Lower lobe of right lung (tissue), 2 donors: ENCODE measurements around the gene REV3L. TPM values are rescaled to one million over a fixed set of nuclear protein-coding genes. Genes with fewer than 3 reads are reported as not detected.

ENCODE experiments used
- ATAC-seq, 2 donors: fragments of 200-7000 bp; cut with Tn5 transposase; one replicate each; pipeline ENCODE4 v1.9.1; 2020 to 2022; ENCODE audit warnings: mild to moderate bottlenecking in 2 of 2, moderate library complexity in 2 of 2
- DNase-seq: peaks from one replicate; pipeline ENCODE4 v3.0.0-alpha.2; 2020
- H3K27ac ChIP-seq: fragments of 200-600 bp; one replicate; pipeline ENCODE4 v1.8.0; 2022
- H3K27me3 ChIP-seq: fragments of 200-600 bp; one replicate; pipeline ENCODE4 v1.8.0; 2022; ENCODE audit warnings: low read depth
- H3K36me3 ChIP-seq: fragments of 200-600 bp; one replicate; pipeline ENCODE4 v1.8.0; 2022; ENCODE audit warnings: mild to moderate bottlenecking
- H3K4me1 ChIP-seq: fragments of 200-600 bp; one replicate; pipeline ENCODE4 v1.8.0; 2022
- H3K4me3 ChIP-seq: fragments of 200-600 bp; one replicate; pipeline ENCODE4 v1.8.0; 2022; ENCODE audit warnings: mild to moderate bottlenecking
- H3K9me3 ChIP-seq: fragments of 200-600 bp; one replicate; pipeline ENCODE4 v1.8.0; 2022
- intact Hi-C: fragments of 100-400 bp; cut with DNase I; formaldehyde crosslinking; loops from one replicate; pipeline ENCODE4 v1.11.0; 2022
- total RNA-seq: library from RNA; stranded (reverse); fragmentation: NEBNext Ultra II Directional; extraction: Animal tissue kit (Norgen Biotek cat#: 25700); gene quantifications from one replicate; pipeline ENCODE4 v1.2.1, GENCODE V29; 2021
- TF ChIP-seq, protein P1 (sequence below): fragments of 200-600 bp; IDR thresholded peaks from one replicate; pipeline ENCODE4 v1.8.0; 2022; ENCODE audit warnings: antibody characterized with exemption, mild to moderate bottlenecking
- donor health status: DM: no; HTN: yes; CAD: no; lungs with severe emphysema.

Gene REV3L
- total RNA-seq, 1 donor from 2014 or later: 30.3 TPM

DNA sequence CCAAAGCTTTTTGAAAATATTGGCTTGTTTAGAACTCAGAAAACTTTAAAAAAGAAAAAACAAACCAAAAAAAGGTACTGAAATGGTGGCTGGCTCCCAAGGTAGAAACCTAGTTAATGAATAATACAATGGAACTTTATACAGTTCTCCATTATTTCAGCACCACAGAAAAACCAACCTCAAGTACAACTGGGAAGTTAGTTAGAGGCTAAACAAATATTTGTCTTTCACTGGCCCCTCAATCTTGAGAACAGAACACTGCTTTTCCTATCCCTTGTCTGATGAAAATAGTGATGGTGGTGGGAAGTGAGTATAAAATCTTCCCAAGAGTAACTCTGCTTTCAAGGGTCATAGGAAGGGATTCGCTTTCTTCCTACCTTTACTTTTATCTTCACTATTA is 126.5 kb downstream of the REV3L start:
- H3K27me3 ChIP-seq: no peaks in the 10 kb centered on the region
- no peak overlapping the region for H3K27ac ChIP-seq
- H3K9me3 ChIP-seq: no peaks in the 10 kb centered on the region
- H3K4me3 ChIP-seq: no peak overlapping the region
- peaks cover 12% of the 10 kb centered on the region for H3K4me1 ChIP-seq
- DNase-seq (no peak), ATAC-seq (peak in 1 of 2 donors; percentile 74)
- intact Hi-C loops: no loop called here
- TF ChIP-seq, protein P1, sequence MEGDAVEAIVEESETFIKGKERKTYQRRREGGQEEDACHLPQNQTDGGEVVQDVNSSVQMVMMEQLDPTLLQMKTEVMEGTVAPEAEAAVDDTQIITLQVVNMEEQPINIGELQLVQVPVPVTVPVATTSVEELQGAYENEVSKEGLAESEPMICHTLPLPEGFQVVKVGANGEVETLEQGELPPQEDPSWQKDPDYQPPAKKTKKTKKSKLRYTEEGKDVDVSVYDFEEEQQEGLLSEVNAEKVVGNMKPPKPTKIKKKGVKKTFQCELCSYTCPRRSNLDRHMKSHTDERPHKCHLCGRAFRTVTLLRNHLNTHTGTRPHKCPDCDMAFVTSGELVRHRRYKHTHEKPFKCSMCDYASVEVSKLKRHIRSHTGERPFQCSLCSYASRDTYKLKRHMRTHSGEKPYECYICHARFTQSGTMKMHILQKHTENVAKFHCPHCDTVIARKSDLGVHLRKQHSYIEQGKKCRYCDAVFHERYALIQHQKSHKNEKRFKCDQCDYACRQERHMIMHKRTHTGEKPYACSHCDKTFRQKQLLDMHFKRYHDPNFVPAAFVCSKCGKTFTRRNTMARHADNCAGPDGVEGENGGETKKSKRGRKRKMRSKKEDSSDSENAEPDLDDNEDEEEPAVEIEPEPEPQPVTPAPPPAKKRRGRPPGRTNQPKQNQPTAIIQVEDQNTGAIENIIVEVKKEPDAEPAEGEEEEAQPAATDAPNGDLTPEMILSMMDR: no peak
- H3K36me3 ChIP-seq: peaks cover 50% of the 10 kb centered on the region

DNA sequence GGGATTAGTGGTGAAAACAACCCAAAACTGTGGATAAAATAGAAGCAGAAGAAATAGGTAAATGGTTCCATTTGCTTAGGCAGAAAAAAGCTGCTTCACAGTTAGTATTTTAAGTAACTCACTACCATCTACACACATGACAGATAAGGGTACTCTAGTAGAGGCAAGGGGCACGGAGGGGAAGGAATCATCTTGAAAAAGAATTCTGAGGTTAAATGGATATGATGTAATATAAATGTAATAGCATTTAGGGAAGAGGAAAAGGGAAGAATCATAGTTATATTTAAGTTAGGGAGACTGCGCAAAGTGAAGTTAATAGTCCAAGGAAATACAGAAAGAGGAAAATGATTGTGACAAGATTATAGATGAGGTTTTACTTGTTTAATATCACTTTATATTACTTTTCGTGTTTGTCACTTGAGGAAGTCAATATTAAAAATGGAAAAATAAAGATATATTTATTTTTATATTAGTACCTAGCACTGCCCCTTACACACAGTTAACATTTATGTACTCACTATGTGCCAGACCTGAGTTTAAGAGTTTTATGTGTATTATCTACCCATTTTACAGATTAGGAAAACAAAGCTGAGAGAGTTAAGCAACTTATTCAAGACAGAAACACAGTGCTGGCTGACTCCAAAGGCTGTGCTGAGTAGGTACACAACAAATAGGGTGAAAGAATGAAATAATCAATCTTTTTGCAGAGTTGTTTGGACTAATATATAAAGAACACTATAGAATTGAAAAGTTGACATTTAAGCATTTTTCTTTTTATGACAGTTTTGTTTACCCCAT is 128.1 kb downstream of the REV3L start:
- intact Hi-C loops: no loop called here
- H3K9me3 ChIP-seq: no peaks in the 10 kb centered on the region
- DNase-seq: no peak
- no peak overlapping the region for H3K4me3 ChIP-seq
- peaks cover 66% of the 10 kb centered on the region for H3K36me3 ChIP-seq
- peaks cover 12% of the 10 kb centered on the region for H3K4me1 ChIP-seq
- ATAC-seq: peak; percentile 65 to 69
- TF ChIP-seq, protein P1: no peak
- peak overlapping the region; percentile 62 for H3K27ac ChIP-seq
- no peaks in the 10 kb centered on the region for H3K27me3 ChIP-seq

DNA sequence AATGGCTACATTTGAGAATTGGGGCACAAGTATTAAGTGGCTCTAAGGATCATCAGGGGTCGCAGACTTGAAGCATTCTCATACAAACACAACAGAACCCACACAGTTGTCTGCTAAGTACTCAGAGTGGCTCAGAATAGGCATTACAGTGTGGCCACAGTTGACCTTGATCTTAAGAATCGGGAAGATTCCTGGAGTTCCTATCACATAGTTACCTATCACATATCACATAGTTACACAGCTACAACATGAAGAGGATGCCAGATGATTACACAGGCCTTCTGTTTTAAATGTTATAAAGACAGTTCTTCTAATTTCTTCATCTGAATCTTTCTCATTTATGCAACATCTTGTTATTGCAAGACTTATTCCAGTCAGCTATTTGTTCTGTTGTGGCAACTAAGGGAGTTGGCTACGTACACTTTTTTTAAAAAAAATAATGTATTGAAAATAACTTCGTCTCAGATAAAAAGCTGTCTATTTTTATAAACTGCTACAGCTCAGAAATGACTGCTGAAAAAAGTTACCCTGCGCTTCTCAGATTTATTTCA is 129.0 kb downstream of the REV3L start:
- Histone ChIP-seq H3K27me3 (no peaks in the 10 kb centered on the region), H3K4me1 (peaks cover 12% of the 10 kb centered on the region), H3K36me3 (peaks cover 75% of the 10 kb centered on the region), H3K9me3 (no peaks in the 10 kb centered on the region), H3K4me3 (no peak overlapping the region), H3K27ac (peak overlapping the region; percentile 62)
- DNase-seq: no peak
- TF ChIP-seq, protein P1: no peak
- intact Hi-C loops: no loop called here
- ATAC-seq: peak; percentile 63 to 67

DNA sequence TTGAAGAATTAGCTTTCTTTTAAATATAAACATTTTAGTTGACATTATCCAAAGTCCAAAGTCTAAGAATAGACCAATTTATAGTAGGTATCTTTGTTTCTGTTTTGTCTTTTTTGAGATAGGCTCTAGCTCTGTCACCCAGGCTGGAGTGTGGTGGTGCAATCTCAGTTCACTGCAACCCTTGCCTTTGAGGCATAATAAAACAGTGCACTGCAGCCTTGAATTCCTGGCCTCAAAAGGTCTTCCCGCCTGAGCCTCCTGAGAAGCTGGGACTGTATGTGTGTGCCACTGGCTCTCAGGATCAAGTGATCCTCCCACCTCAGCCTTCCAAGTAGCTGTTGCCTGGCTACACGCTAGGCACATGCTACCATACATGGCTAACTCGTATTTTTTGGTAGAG is 135.4 kb downstream of the REV3L start:
- Histone ChIP-seq H3K9me3 (no peaks in the 10 kb centered on the region), H3K27ac (no peak overlapping the region), H3K27me3 (no peaks in the 10 kb centered on the region), H3K4me3 (no peak overlapping the region), H3K4me1 (no peaks in the 10 kb centered on the region), H3K36me3 (peaks cover 97% of the 10 kb centered on the region)
- intact Hi-C loops: no loop called here
- DNase-seq (no peak), ATAC-seq (no peak)
- TF ChIP-seq, protein P1: no peak

DNA sequence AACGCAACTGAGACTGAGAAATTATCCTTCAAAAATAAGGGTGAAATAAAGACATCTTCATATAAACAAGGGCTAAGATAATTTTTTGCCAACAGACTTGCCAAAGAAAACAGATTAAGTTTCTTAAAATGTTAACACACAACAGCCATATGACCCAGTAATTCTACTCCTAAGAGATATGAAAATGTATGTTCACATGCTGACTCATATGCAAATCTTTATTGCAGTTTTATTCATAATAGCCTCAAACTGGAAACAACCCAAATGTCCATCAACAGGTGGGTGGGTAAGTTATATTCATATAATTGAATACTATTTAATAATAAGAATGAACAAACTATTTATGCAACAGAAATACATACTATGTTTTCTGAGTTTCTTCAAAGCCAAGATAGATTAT is 140.1 kb downstream of the REV3L start:
- no peak overlapping the region for H3K27ac ChIP-seq
- TF ChIP-seq, protein P1: no peak
- ATAC-seq (no peak), DNase-seq (no peak)
- peaks cover 69% of the 10 kb centered on the region for H3K36me3 ChIP-seq
- H3K9me3 ChIP-seq: no peaks in the 10 kb centered on the region
- no peak overlapping the region for H3K4me3 ChIP-seq
- H3K27me3 ChIP-seq: no peaks in the 10 kb centered on the region
- intact Hi-C loops: no loop called here
- H3K4me1 ChIP-seq: no peaks in the 10 kb centered on the region
